ENCODE measurements around the gene ITGAE. TPM values are rescaled to one million over a fixed set of nuclear protein-coding genes. Genes with fewer than 3 reads are reported as not detected.

ITGAE gene, protein sequence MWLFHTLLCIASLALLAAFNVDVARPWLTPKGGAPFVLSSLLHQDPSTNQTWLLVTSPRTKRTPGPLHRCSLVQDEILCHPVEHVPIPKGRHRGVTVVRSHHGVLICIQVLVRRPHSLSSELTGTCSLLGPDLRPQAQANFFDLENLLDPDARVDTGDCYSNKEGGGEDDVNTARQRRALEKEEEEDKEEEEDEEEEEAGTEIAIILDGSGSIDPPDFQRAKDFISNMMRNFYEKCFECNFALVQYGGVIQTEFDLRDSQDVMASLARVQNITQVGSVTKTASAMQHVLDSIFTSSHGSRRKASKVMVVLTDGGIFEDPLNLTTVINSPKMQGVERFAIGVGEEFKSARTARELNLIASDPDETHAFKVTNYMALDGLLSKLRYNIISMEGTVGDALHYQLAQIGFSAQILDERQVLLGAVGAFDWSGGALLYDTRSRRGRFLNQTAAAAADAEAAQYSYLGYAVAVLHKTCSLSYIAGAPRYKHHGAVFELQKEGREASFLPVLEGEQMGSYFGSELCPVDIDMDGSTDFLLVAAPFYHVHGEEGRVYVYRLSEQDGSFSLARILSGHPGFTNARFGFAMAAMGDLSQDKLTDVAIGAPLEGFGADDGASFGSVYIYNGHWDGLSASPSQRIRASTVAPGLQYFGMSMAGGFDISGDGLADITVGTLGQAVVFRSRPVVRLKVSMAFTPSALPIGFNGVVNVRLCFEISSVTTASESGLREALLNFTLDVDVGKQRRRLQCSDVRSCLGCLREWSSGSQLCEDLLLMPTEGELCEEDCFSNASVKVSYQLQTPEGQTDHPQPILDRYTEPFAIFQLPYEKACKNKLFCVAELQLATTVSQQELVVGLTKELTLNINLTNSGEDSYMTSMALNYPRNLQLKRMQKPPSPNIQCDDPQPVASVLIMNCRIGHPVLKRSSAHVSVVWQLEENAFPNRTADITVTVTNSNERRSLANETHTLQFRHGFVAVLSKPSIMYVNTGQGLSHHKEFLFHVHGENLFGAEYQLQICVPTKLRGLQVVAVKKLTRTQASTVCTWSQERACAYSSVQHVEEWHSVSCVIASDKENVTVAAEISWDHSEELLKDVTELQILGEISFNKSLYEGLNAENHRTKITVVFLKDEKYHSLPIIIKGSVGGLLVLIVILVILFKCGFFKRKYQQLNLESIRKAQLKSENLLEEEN
- 20.6 and 37.1 TPM in 2 replicates for total RNA-seq

DNA sequence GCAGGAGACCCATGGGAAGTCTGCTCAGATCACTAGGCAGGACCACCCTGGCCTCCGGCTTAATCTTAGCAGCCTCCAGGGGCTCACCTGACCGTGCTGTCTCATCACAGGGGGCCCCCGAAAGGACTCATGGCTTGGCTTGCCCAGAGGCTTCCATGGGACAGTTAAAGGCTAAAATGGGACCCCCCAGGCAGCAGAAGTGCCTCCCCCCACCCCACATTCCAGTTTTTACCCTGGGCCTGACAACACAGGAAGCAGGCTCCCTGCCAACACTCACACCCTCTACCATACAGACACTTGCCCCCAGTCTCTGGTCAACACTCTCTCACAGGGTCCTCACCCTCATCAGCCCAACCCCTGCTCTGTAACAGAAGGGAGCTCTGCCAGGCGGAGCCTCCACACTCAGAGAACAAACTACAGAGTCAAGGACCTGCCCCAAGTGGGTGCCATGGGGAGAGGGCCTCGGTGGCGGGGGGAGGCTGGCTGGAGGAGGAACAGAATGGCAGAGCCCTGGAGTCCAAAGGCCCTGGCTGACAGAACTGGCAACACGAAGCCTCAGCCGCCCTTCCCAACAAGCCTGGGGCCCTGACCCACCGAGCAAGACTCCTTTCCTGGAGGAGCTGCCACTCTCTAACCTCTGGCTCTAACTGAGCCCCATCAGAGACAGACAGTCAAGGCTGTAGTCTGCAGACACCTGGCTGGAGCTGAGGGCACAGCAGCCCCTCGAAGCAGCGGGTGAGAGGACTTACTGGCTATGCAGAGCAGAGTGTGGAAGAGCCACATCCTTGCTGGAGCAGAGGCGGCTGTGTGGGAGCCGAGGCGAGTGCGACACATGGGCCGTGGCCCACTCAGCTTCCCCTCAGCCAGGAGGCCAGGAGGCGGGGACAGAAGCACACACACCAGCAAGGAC lies at the start of gene ITGAE:
Gene ITGAE (minus strand): TSS at position 827 of the 910 bp plus-strand sequence. CDS start 44 bp downstream, at position 783.
- TF ChIP-seq, protein P1, sequence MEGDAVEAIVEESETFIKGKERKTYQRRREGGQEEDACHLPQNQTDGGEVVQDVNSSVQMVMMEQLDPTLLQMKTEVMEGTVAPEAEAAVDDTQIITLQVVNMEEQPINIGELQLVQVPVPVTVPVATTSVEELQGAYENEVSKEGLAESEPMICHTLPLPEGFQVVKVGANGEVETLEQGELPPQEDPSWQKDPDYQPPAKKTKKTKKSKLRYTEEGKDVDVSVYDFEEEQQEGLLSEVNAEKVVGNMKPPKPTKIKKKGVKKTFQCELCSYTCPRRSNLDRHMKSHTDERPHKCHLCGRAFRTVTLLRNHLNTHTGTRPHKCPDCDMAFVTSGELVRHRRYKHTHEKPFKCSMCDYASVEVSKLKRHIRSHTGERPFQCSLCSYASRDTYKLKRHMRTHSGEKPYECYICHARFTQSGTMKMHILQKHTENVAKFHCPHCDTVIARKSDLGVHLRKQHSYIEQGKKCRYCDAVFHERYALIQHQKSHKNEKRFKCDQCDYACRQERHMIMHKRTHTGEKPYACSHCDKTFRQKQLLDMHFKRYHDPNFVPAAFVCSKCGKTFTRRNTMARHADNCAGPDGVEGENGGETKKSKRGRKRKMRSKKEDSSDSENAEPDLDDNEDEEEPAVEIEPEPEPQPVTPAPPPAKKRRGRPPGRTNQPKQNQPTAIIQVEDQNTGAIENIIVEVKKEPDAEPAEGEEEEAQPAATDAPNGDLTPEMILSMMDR (IDR thresholded peaks at IDR 0.05; ENCODE audit: insufficient read depth, low read depth, low read length): no peak
- DNase-seq (ENCODE audit: low read depth): no peak
- no peak within 1 kb of the TSS for H3K4me3 ChIP-seq (ENCODE audit: low read depth, low read length)

DNA sequence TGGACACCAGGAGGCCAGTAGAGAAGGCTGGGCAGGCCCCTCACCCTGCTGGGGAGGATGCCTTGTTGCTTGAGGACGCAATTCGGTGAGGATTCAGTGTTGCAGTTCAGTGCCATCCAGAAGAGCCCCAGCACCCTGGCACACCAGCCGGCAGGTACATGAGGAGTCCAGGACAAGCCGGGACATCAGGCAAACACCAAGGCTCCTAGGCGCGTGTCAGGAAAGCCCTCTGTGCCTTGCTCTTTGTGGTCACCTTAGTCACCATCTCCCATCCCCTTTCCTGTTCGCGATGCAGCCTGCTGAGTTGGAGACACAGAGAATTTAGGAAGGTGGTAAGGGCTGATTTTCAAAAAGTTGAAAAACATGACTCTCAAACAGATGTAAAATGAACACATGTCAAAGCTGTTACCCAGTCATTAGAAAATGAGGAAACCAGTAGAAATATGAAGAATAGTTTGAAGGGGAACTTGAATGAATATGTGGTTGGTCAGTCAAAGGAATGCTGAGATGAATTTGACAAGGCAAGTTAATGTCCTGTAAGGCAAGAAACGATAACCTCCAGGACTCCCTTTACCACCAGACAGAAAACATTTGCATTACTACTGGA lies 47.3 kb upstream of the ITGAE start:
- no peak overlapping the region for H3K4me3 ChIP-seq (ENCODE audit: low read depth, low read length)
- DNase-seq (ENCODE audit: low read depth): no peak
- TF ChIP-seq, protein P1 (IDR thresholded peaks at IDR 0.05; ENCODE audit: insufficient read depth, low read depth, low read length): no peak

DNA sequence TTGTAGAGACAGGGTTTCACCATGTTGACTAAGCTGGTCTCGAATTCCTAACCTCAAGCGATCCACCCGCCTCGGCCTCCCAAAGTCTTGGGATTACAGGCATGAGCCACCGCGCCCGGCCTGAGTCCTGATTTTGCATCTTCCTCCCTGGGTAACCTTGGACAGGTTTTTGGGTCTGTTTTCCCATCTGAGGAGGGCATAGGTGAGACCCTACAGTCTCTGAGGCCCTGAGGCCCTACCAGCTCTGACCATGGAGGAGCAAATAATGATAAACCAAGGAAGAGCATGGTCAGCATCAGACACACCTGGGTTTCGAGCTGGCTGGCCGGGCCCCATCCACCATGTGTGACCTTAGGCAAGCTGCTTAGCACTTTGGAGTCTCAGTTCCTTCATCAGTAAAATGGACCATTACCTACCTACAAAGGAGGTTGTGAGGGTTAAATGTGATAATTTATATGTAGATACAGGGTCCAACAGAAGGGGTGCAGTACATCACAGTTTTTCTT lies 46.2 kb upstream of the ITGAE start:
- H3K4me3 ChIP-seq (ENCODE audit: low read depth, low read length): no peak overlapping the region
- TF ChIP-seq, protein P1 (IDR thresholded peaks at IDR 0.05; ENCODE audit: insufficient read depth, low read depth, low read length): no peak
- no peak for DNase-seq (ENCODE audit: low read depth)

DNA sequence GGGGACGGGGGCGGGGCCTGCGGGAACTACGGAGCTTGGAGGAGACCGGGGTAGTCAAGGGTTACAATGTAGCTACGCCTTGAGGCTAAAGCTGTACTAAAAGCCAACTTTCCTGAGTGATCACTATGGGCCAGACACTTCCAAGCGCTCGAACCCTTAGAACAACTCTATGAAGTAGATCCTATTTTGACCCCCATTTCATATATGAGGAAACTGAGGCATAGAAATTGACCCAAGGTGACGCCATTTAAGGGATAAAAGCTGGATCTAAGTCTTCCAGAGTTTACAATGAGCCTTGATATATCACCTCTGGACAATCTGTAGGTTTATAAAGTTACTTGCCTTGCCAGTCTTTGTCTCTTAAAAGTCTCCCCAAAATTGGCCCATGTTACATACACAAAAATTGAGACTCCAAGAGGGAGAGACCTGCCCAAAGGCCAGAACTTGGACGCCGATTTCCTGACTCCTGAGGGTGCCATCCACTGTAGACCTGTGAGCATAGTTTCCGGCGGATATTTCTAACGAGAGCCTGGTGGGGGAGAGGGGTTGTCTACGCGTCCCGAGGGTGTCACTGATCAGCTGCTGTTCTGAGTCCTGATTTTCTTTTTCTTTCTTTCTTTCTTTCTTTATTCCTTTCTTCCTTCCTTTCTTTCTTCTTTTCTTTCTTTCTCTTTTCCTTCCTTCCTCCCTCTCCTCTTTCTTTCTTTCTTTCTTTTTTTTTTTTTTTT lies 45.6 kb upstream of the ITGAE start:
- no peak for DNase-seq (ENCODE audit: low read depth)
- peak overlapping the region; percentile 28 for H3K4me3 ChIP-seq (ENCODE audit: low read depth, low read length)
- TF ChIP-seq, protein P1 (IDR thresholded peaks at IDR 0.05; ENCODE audit: insufficient read depth, low read depth, low read length): no peak

DNA sequence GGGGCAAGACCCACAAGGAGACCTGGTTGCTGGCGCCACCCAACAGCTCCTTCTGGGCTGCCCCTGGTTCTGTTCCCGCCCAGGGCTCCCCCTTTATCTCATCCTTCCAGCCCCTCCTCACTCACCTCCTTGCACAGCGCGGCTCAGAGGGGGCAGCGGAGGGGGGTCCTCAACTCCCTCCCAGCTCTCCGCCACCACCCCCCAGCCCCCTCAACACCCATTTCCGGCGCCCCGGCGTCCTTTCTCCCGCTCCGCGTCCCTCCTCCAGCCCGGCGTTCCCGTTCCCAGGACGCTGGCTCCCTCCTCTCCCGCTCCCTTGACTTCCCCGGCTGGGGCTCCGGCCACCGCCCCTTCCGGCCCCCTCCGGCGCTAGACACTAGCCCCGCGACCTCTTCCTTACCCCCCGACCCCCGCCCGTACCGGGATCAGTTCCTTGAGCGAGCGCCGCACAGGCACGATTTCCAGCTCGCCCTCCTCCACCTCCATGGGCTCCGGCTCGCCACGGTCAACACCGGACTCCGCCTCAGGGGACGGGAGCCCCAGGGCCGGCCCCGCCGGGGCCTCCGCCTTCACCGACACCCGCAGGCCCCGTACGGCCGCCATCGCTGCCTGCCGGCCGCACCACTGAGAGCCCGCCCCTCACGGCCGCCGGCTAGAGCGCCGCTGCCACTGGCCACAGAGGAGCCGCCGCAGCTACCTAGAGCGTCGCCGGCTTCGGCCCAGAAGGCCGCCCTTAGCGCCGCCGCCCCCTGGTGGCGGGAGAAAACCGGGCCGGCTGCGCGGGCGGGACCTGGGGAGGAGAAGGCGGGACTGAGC lies 44.8 kb upstream of the ITGAE start, which contains the start of gene NCBP3:
Gene NCBP3 (minus strand): TSS at position 626 of the 816 bp plus-strand sequence. CDS start 23 bp downstream, at position 603.
- TF ChIP-seq, protein P1 (IDR thresholded peaks at IDR 0.05; ENCODE audit: insufficient read depth, low read depth, low read length): peak; percentile 91
- peak; percentile 95 for DNase-seq (ENCODE audit: low read depth)
- H3K4me3 ChIP-seq (ENCODE audit: low read depth, low read length): peak within 1 kb of the TSS; percentile 95
